MM.1S (cell line): Measurements from ENCODE around the gene REXO4.

ENCODE experiments used
- DNase-seq: peaks from one replicate; pipeline ENCODE4 v3.0.0-alpha.2; 2015
- H2AFZ ChIP-seq: fragments of 300-600 bp; sonication (generic); 2 replicates; pipeline ENCODE4 v1.6.0; 2016; ENCODE audit warnings: antibody characterized with exemption, low read length
- H3F3A ChIP-seq: fragments of 300-600 bp; sonication (generic); 2 replicates; pipeline ENCODE4 v1.6.1; 2016; ENCODE audit warnings: mild to moderate bottlenecking, antibody characterized with exemption, low read length, moderate library complexity, mixed read lengths; ENCODE audit not compliant: insufficient read depth
- H3K27ac ChIP-seq: fragments of 300-600 bp; sonication (generic); 2 replicates; pipeline ENCODE4 v1.5.1; 2016; ENCODE audit warnings: mild to moderate bottlenecking, low read length
- H3K27me3 ChIP-seq: fragments of 300-600 bp; sonication (generic); replicated peaks from 2 replicates; pipeline ENCODE4 v1.6.0; 2016; ENCODE audit warnings: low read length; ENCODE audit not compliant: insufficient read depth
- H3K36me3 ChIP-seq: fragments of 300-600 bp; sonication (generic); replicated peaks from 2 replicates; pipeline ENCODE4 v1.6.1; 2016; ENCODE audit warnings: mild to moderate bottlenecking, low read length, mixed read lengths; ENCODE audit not compliant: insufficient read depth
- H3K4me1 ChIP-seq: fragments of 300-600 bp; sonication (generic); 2 replicates; pipeline ENCODE4 v1.6.1; 2016; ENCODE audit warnings: low read length, mixed read lengths
- H3K4me2 ChIP-seq: fragments of 300-600 bp; sonication (generic); 2 replicates; pipeline ENCODE4 v1.6.0; 2016; ENCODE audit warnings: low read depth, low read length
- H3K4me3 ChIP-seq: fragments of 300-600 bp; sonication (generic); 2 replicates; pipeline ENCODE4 v1.5.1; 2016; ENCODE audit warnings: low read length, mixed read lengths
- H3K79me2 ChIP-seq: fragments of 300-600 bp; sonication (generic); 2 replicates; pipeline ENCODE4 v1.6.1; 2016; ENCODE audit warnings: mixed run types, low read length, mixed read lengths
- H3K9ac ChIP-seq: fragments of 300-600 bp; sonication (generic); 2 replicates; pipeline ENCODE4 v1.6.1; 2016; ENCODE audit warnings: low read length, mixed read lengths
- H3K9me2 ChIP-seq: fragments of 300-600 bp; sonication (generic); replicated peaks from 2 replicates; pipeline ENCODE4 v1.6.1; 2016; ENCODE audit warnings: mild to moderate bottlenecking, low read length, mixed read lengths; ENCODE audit not compliant: insufficient read depth
- H3K9me3 ChIP-seq: fragments of 300-600 bp; sonication (generic); replicated peaks from 2 replicates; pipeline ENCODE4 v1.6.1; 2016; ENCODE audit warnings: mild to moderate bottlenecking, low read length, mixed read lengths; ENCODE audit not compliant: insufficient read depth
- H4K20me1 ChIP-seq: fragments of 300-600 bp; sonication (generic); 2 replicates; pipeline ENCODE4 v1.6.1; 2016; ENCODE audit warnings: mild to moderate bottlenecking, low read length, moderate library complexity, mixed read lengths; ENCODE audit not compliant: insufficient read depth
- EZH2 ChIP-seq: fragments of 300-600 bp; sonication (generic); optimal IDR thresholded peaks from 2 replicates; pipeline ENCODE3; 2017; ENCODE audit warnings: low read depth, mild to moderate bottlenecking, antibody characterized with exemption, low read length, mixed read lengths
- EZH2phosphoT487 ChIP-seq: fragments of 300-600 bp; sonication (generic); IDR thresholded peaks from 2 replicates; pipeline ENCODE4 v1.6.1; 2018; ENCODE audit warnings: antibody characterized with exemption, low read length
- TF ChIP-seq, protein P1 (sequence below): fragments of 300-600 bp; sonication (generic); IDR thresholded peaks from 2 replicates; pipeline ENCODE4 v1.5.1; 2016; ENCODE audit warnings: antibody characterized with exemption, low read length, mixed read lengths

REXO4 gene

GRCh38 chr9:133443982-133444381 is 26.2 kb upstream of the REXO4 start:
- H4K20me1 ChIP-seq, result no peaks in the 10 kb centered on the region
- no peak for TF ChIP-seq EZH2
- TF ChIP-seq EZH2phosphoT487, result no peak
- TF ChIP-seq, protein P1, sequence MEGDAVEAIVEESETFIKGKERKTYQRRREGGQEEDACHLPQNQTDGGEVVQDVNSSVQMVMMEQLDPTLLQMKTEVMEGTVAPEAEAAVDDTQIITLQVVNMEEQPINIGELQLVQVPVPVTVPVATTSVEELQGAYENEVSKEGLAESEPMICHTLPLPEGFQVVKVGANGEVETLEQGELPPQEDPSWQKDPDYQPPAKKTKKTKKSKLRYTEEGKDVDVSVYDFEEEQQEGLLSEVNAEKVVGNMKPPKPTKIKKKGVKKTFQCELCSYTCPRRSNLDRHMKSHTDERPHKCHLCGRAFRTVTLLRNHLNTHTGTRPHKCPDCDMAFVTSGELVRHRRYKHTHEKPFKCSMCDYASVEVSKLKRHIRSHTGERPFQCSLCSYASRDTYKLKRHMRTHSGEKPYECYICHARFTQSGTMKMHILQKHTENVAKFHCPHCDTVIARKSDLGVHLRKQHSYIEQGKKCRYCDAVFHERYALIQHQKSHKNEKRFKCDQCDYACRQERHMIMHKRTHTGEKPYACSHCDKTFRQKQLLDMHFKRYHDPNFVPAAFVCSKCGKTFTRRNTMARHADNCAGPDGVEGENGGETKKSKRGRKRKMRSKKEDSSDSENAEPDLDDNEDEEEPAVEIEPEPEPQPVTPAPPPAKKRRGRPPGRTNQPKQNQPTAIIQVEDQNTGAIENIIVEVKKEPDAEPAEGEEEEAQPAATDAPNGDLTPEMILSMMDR, result no peak
- no peaks in the 10 kb centered on the region for H3K4me1 ChIP-seq
- no peak for DNase-seq
- no peak overlapping the region for H3K4me3 ChIP-seq
- no peak overlapping the region for H3K9ac ChIP-seq
- no peaks in the 10 kb centered on the region for H3K36me3 ChIP-seq
- H3K79me2 ChIP-seq, result no peaks in the 10 kb centered on the region
- no peak overlapping the region for H3K4me2 ChIP-seq
- peaks cover 99% of the 10 kb centered on the region for H3K27me3 ChIP-seq
- no peaks in the 10 kb centered on the region for H3F3A ChIP-seq
- H3K27ac ChIP-seq, result no peak overlapping the region
- no peak overlapping the region for H2AFZ ChIP-seq
- no peaks in the 10 kb centered on the region for H3K9me2 ChIP-seq
- no peaks in the 10 kb centered on the region for H3K9me3 ChIP-seq

- no peak overlapping the region for H3K9ac ChIP-seq
- H3K9me2 ChIP-seq, result no peaks in the 10 kb centered on the region
- H3K4me1 ChIP-seq, result no peaks in the 10 kb centered on the region
- H3K27ac ChIP-seq, result no peak overlapping the region
- DNase-seq, result no peak
- H3K36me3 ChIP-seq, result no peaks in the 10 kb centered on the region
- H3K4me3 ChIP-seq, result no peak overlapping the region
- peaks cover 99% of the 10 kb centered on the region for H3K27me3 ChIP-seq
- H3K9me3 ChIP-seq, result no peaks in the 10 kb centered on the region
- H3K79me2 ChIP-seq, result no peaks in the 10 kb centered on the region
- no peaks in the 10 kb centered on the region for H4K20me1 ChIP-seq
- H2AFZ ChIP-seq, result no peak overlapping the region
- no peak for TF ChIP-seq EZH2phosphoT487
- no peak for TF ChIP-seq EZH2
- TF ChIP-seq, protein P1, result no peak
- no peaks in the 10 kb centered on the region for H3F3A ChIP-seq
- no peak overlapping the region for H3K4me2 ChIP-seq
Measured at GRCh38 chr9:133443248-133443647, 25.4 kb upstream of the REXO4 start.

- no peak for DNase-seq
- Histone ChIP-seq H3K27me3 (peaks cover 99% of the 10 kb centered on the region), H3K9me2 (no peaks in the 10 kb centered on the region), H3K9ac (no peak overlapping the region), H3K4me3 (no peak overlapping the region), H3K9me3 (no peaks in the 10 kb centered on the region), H4K20me1 (no peaks in the 10 kb centered on the region), H3K4me2 (no peak overlapping the region), H3F3A (no peaks in the 10 kb centered on the region), H3K4me1 (no peaks in the 10 kb centered on the region), H3K27ac (no peak overlapping the region), H3K36me3 (no peaks in the 10 kb centered on the region), H3K79me2 (no peaks in the 10 kb centered on the region), H2AFZ (no peak overlapping the region)
- TF ChIP-seq, protein P1, result no peak
- TF ChIP-seq EZH2 (no peak), EZH2phosphoT487 (no peak)
Measured at GRCh38 chr9:133441571-133441970, 23.8 kb upstream of the REXO4 start.
